Measurements from ENCODE around the gene SERINC5.
"Not testable (repeated sequence)": the region's sequence is repeated elsewhere in the genome, so short reads cannot be mapped to it uniquely, and the experiment has no call there.

SERINC5 gene

DNA sequence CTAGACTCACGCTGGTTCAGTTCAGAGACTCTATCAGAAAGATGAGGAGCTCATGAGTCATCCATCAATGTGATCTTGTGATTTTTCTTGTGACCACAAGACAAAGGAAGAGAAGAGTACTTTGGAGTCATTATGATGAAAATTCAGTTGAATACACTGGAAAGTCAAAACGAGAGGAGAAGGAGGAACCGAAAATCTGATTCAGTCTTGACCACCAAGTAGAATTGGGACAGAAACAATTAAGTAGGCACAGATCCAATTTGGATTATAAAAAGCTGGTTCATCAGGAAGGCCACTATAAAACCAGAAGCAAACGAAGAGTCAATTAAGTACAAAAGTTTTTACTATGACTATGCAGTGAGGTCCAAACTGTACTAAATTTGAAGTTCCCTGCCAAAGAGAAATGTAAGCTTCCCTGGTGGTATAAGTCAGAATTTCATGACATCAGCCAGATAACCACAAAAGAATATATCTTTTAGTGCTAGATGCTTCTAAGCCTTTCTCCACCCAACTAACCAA lies 129.8 kb downstream of the SERINC5 start:
- no peak for DNase-seq

DNA sequence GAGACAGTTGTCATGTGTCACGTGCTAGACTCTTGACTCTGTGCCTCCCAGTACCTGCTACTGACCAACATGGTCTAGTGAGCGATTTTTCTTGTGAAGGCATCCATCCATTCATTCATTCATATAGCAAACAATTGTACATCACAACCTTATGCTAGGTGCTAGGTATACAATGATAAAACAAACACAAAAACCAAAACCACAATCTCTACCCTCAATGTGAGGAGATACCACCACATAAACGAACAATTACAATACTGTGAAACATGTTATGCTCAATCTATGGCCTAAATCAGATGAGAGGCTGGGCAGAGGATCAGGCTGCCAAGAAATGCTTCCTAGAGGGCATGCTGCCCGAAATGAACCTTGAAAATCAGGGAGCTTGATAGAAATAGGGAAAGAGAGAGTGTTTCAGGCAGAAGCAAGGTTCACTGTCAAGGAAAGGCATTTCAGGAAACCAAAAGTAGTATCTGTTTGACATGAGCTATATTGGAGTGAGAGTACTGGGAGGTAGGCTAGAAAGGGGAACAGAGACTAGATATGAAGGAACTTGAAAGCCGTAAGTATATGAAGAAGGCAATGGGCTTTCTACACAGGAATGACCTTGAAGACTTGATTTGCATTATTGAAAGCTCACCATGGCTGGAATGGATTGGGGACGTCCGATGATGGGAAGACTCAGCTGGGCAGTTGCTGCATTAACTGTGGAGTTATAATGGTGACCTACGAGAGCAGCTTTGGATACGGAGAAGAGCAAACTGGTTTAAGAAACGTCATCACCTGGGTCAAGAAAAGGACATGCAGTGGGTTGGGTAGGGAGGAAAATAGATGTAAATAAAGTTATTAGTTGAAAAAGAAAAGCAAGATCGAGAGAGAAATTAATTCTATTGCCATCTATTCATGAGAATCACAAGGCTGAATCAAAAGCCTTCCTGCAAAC lies 130.6 kb downstream of the SERINC5 start:
- DNase-seq = no peak

DNA sequence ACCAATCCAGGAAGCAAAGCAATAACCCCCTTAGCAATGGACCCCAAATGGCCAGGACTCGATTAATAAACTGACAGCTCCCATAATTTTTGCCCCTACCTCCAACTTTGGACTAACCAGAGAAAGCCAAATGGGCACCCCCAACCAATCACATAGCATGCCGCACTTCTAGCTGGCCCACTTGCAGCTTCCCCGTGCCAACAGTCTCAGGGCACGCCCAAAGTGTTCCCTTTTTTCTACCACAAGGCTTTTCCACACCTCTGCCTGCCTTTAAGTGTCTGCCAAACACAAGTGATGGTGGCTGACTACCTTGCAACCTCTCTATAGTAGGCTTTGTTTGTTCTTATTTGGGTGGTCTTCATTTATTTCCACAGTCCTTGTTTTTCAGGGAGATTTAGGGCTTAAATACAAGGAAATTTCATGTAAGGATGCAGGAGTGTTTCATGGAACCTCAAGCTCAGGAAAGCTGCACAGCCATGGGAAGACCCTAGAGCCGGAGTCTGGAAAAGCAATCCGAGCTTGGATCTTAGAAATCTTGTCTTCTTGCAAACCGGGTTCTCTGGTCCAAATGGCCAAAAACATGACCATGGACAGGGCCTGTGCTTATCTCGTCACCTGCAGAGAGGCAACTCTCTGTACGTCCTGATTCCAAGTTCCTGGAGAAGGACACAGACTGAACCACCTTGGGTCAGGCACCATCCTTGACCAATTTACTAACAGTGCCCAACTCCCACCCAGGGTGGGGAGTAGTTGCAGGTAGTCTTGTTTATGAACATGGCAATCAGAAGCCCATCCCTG lies 131.5 kb downstream of the SERINC5 start:
- no peak for DNase-seq

DNA sequence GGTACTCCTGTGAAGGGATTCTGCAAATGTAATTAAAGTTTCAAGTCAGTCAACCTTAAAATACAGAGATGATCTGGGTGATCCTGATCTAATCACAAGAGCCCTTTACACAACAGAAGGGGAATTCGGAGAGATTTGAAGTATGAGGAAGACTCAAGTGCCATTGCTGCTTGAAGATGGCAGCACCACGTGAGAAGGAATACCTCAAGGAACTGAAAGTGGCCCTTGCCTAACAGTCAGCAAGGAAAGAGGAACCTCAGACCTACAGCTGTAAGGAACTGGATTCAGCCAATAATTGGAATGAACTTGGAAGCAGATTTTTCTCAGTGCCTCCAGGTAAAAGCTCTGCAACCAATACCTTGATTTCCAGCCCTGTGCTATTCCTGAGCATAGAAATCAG lies 133.3 kb downstream of the SERINC5 start:
- no peak for DNase-seq

DNA sequence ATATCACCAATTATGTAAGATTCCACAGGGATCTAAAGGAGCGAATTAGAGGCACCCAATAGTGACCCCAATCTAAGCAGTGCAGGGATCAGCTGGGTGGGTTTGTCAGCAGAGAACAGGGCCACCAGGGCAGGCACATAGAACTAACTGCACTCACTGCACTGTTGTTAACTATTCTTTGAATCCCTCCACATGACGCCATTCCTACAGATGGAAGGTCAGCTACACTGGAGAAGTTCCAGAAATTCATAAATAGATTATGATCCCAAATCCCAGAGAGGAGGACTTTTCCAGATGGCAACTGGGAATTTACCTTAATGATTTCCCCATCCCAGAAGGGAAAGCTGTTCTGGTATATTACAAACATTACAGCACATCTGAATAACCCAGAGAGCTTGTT lies 136.5 kb downstream of the SERINC5 start:
- DNase-seq = no peak

DNA sequence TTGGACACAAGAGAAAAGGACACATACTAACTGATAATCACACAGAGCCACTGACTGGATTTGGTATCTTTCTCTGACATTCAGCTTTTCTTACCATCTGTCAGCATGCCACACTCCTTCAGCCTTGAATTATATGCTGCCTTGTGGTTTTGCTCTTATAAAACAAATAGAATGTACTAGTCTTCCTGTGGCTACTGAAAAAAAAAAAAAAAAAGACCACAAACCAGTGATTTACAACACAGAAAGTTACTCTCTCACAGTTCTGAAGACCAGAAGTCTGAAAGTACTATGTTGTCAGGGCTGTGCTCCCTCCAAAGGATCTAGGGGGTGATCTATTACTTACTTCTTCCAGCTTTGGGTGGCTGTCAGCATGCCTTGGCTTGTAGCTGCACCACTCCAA lies 138.4 kb downstream of the SERINC5 start:
- DNase-seq = no peak

DNA sequence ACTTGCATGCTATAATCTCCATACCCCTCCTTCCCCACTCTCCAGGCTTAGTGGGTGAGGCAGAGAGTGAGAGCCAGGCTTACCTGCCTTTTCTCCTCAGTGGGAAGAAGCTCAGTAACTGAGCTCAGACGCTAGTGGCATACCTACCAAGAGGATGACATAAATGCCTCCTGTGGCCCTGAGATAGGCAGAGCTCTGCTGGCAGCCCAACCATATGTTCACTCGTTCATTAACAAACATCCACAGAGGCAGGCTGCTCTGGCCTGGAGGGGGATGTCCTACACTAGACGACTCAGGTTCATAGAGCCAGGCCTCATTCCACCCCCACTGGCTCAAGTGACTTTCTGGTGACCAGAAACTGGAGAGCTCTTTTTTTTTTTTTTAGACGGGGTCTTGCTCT lies 139.4 kb downstream of the SERINC5 start:
- no peak for DNase-seq

DNA sequence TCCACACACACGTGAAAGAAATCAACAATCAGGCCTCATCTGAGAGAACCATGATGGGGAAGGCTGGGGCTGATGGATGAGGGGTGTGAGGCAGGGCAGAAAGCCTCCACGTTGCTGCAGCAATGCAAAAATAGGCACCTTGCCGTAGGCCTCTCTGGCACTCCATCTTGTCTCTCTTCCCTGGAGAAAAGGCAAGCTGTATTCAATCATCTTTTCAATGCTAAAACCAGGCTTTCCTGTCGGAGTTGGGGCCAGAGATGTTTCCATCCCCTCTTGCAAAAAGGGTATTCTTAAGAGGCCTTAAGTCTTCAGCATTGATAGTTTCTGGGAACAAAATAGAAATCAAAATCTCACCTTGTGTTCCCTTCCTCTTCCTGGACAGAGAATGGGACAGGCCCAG lies 139.8 kb downstream of the SERINC5 start:
- no peak for DNase-seq

DNA sequence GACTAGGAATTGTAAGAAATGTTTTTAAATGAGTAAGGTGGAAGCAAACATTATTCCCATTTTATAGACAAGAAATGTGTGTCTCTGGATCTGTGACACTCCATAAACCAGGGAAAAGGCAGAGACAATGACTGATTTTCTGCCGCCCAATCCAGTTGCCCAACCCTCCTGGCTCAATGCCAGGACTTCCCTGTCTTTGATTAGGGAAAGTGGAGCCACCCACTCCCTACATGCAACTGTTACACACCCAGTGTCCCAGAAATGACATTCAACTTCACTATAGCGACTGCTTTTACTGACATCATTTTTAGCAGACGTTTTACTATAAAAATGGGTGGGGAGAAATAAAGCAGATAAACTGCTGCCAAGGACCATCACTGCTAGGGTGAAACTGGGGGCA lies 141.0 kb downstream of the SERINC5 start:
- DNase-seq = no peak

DNA sequence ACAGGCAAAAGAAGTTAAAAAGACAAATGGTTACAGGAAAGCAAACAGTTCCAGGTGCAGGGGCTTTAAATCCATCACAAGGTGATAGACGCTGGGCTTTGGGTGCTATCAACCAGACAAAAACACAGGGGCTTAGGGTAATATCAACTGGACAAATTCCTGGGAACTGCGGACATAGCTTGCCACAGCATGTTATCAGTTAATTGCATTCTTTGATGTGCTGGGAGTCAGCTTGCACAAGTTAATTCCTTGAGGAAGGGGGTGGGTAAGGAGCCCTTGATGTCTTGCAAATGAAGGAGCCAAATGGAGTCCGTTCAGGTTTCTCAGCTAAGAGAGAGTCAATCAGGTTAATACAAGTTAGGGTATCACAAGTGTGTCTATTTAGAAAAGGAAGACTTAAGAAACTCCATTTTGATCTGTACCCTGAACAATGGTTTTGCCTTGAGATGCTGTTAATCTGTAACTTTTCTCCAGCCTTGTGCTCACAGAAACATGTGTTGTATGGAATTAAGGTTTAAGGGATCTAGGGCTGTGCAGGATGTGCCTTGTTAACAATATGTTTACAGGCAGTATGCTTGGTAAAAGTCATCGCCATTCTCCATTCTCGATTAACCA lies 144.4 kb downstream of the SERINC5 start:
- DNase-seq = not testable (repeated sequence)

DNA sequence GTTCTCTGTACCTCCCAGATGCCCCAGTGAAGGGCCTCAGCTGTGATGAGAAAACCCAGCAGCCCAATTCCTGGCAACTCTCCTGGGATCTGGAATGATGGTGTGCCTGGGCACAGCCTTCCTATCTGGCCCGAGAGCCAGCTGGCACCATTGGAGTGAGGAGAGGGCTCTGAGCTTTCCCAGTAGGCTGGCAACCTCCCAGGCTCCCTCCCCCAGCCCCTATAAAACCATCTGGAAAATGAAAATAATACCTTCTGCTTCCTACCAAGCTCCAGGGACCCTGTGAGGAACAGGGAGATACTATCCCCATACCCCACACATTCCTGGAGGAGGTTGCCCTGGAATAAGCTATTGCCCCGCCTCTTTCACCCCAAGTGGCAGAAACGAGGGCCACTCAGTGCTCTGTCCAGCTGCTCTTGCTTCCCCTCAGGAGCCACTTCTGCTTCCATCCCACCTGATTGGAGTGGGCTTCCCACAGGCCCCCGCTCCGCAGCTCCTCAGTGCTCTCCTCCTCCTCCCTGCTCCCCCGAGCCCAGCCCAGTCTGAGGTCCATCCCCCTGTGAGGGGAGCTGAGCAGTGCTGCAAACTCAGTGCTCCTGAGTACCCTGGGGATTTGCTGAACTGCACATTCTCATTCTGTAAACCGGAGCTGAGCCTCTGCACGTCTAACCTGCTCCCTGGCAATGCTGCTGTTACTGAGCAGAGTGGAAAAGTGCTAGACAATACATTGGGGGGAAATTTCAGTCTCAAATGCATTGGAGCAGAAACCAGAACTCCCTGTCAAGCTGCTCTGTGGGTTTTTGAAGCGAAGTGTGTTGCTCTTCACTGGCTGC lies 146.0 kb downstream of the SERINC5 start:
- DNase-seq = no peak

DNA sequence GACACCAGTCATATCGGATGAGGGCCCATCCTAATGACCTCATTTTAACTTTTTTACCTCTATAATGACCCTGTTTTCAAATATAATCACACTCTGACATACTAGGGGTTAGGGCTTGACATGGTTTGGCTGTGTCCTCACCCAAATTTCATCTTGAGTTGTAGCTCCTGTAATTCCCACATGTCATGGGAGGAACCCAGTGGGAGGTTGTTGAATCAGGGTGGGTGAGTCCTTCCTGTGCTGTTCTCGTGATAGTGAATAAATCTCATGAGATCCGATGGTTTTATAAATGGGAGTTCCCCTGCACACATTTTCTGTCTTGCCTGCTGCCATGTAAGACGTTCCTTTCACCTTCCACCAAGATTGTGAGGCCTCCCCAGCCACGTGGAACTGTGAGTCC lies 148.9 kb downstream of the SERINC5 start:
- DNase-seq = no peak

DNA sequence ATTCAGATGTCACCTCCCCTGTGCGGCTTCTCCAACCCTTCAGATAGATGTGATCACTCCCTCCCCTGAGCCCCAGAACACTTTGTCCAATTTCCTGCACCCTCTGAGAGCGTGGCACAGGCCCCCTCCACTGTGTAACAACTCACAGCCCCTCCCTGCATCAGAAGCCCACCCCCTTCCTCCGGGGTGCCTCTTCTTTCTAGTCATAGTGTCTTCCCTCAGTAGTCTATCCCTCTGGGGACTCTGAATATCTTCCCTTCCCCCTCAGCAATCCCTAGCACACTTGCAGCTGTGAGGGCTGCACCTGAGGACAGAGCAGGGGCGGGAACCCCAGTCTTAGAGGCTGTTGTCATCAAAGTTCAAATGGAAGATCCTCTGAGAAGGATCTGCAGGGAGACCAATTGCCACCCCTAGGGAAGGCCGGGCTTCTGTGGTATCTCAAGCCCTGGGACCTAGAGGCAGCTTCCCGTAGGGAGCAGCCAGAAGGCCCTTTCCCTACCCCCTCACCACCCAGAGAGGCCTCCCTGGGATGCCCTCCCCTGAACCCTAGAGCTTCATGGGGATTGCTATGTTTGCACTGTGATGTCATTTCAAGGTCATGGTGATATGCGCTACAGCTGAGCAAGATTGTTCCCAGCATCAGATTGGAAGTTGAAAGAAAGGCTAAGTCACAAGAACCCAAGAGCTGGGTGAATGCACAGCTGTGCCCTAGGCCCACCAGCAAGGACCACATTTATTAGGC lies 150.0 kb downstream of the SERINC5 start:
- DNase-seq = no peak

DNA sequence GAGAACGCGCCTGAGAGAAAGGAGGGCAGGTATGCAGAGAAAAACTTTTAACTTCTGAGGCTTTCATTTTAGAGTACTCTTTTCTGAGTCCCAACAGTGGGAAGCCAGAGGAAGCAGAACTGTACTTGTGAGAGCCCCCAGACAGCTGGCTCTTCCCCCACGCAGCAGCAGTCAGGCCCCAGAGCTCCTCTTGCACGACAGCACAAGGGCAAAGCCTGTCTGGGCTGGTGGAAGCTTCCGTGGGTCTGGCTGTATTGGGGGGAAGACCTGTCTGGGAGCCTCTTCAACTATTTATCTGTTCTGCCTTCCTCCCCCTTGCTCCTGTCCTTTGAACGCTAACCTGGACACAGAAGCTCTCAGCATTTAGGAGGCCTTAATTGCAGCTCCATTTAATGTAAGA lies 152.5 kb downstream of the SERINC5 start:
- no peak for DNase-seq

DNA sequence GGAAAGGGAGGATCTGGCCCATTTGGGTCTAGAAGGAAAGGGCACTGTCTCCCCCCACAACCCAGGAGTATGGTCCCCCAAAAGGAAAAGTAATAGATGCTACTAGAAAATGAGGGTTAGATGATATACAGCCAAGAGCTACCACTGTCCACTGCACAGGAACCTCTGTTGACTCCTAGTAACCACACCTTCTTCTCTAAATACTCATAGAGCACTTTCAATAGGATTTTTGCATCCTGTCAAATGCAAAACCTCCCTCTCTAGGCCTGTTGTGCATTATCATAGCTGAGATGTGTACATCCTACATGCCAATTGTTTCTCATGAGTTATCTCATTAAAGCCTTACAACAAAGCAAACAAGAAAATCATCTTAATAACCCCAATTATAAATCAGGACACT lies 153.9 kb downstream of the SERINC5 start:
- DNase-seq = no peak

DNA sequence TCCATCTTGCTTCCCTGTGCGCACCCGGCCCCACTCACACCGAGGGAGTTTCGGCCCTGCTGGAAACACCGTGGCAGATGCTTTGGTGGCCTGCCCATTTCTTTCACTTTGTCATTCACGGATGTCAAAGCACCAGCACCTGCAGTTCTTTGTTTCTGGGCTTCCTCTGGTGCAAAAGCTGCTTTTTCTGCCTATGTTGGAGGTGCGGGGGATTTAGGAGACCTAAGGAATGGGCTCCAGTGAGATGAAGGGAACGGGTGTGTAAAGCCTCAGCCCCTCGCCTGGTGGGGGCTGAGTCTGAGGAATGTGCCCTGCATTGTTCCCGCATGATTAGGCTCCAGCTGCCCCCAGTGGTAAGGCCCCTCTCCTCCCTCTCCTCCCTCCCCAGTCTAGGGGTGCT lies 158.4 kb downstream of the SERINC5 start:
- DNase-seq = no peak

DNA sequence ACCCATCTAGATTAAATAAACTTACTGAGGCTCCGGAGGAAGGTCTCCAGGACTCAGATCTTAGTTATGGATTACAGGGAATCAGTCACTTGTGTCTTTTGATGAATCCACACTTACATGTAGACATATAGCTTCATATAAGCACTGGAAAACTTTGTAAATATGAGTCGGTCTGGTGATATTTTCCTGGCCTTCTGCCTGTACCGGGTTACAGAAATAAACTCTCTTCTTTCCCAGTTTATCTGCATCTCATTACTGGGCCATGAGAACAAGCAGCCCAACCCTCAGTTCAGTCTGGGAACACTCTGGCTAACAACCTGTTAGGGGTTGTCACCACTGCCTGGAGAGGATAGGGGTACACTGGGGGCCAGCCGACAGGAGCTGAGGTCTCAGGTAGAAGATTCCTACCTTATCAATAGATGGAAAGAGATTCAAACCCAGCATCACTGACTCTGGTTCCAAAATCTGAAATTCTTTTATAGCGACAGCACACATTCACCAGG lies 161.6 kb downstream of the SERINC5 start:
- no peak for DNase-seq

DNA sequence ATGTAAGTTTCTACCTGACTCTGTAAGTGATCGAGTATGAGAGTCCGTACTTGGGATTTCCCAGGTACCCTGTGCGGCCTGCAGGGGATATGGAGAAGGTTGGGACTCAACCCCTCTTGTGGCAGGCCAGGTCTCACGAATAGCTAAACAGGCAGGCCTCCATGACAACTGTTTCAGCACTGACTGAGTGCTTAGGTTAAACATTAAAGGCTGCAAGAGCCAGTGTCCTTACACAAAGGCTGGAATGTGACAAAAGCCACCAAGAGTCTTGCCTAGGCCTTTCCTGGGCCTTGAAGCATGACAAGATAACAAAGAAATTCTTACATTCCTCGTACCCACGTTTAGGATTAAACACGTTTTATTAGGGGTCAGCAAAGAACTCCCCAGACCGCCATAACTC lies 162.1 kb downstream of the SERINC5 start:
- DNase-seq = no peak

DNA sequence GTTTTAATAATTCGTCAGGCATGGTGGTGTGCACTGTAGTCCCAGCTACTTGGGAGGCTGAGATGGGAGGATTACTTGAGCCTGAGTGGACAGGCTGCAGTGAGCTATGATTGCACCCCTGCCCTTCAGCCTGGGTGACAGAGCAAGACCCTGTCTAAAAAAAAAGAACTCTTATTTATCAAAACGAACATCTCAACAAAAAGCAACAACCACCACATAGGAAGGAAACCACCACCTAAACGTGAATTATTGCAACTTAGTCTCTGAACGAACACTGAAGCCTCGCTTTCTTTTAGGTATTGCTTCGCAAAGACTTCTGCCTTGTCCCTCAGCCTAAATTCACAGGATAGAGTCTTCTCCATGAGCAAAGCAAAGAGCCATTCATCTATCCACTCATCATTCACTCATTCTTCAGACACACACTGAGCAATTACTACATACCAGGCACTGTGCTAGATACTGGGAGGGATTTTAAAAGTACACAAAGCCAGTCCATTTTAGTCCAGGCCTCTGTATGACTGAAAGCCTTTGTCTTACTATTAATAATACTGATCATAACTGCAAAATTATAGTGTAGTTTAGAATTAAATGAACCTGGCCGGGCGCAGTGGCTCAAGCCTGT lies 163.3 kb downstream of the SERINC5 start:
- no peak for DNase-seq

DNA sequence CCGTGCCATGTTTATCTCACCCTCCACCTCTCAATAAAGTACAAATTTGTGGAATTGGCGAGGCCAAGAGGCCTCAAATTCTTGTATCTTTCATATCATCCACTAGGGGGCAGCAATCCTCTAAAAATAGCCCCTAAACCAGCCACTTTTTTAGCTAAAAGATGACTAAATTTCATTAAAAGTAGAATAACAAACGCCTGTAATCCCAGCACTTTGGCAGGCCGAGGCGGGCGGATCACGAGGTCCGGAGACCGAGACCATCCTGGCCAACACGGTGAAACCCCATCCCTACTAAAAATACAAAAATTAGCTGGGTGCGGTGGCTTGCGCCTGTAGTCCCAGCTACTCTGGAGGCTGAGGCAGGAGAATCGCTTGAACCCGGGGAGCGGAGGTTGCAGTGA lies 164.1 kb downstream of the SERINC5 start:
- not testable (repeated sequence) for DNase-seq

DNA sequence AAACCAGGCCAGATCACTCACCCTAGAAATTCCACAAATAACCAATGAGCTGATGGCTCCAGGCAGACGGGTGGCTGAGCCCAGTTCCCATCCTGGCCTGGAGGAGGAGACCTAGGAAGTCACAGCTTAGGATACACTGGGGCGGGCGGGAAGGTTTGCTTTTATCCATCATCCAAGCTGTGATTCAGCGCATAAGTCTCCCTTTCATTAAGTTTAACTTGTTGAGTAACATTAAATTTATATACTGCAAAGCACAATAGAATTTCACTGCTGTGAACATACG lies 165.0 kb downstream of the SERINC5 start:
- DNase-seq = no peak

Measured in GDM1 (cell line).